CD4-positive, alpha-beta memory T cell (primary cell): ENCODE results near the gene GALNT10. TPM values are rescaled to one million over a fixed set of nuclear protein-coding genes. Genes with fewer than 3 reads are reported as not detected.

ENCODE experiments used
- CTCF ChIA-PET: fragments of 350-600 bp; sonication (Branson Sonifier 250); formaldehyde crosslinking; loops from one replicate; lab custom pipeline; 2021; ENCODE audit warnings: inconsistent platforms; ENCODE audit not compliant: partially characterized antibody; lab: Charles Lee
- POLR2A ChIA-PET: fragments of 350-600 bp; sonication (Branson Sonifier 250); formaldehyde crosslinking; loops from one replicate; lab custom pipeline; 2021; ENCODE audit not compliant: partially characterized antibody; lab: Charles Lee
- DNase-seq, 5 donors: peaks; one replicate each; pipeline versions ENCODE4 v3.0.0 to v3.0.0-alpha.2; 2020 to 2022; ENCODE audit warnings: mixed read lengths in 1 of 5
- H3K27ac ChIP-seq: one replicate; pipeline ENCODE4 v1.7.0; 2013; ENCODE audit warnings: low read depth, low read length
- H3K27me3 ChIP-seq: 2 replicates; pipeline ENCODE4 v1.7.0; 2013; ENCODE audit warnings: mild to moderate bottlenecking, low read length, moderate library complexity; ENCODE audit not compliant: insufficient read depth
- H3K36me3 ChIP-seq: 2 replicates; pipeline ENCODE4 v1.7.0; 2013; ENCODE audit warnings: mild to moderate bottlenecking, low read length, moderate library complexity; ENCODE audit not compliant: insufficient read depth
- H3K4me1 ChIP-seq: 2 replicates; pipeline ENCODE4 v1.7.0; 2013; ENCODE audit warnings: mild to moderate bottlenecking, low read length, moderate library complexity; ENCODE audit not compliant: insufficient read depth
- H3K4me3 ChIP-seq, 2 donors: one replicate each; pipeline ENCODE4 v1.7.0; 2013; ENCODE audit warnings: low read length in 2 of 2, mild to moderate bottlenecking in 1 of 2
- H3K9me3 ChIP-seq, 2 donors: one replicate each; pipeline ENCODE4 v1.7.0; 2013; ENCODE audit warnings: low read length in 2 of 2, control low read depth in 1 of 2; ENCODE audit not compliant: control insufficient read depth in 1 of 2
- H3K27ac Mint-ChIP-seq, 7 donors: one replicate each; pipeline ENCODE4 v1.8.0; 2020 to 2021; ENCODE audit warnings: mixed read lengths in 7 of 7, mild to moderate bottlenecking in 6 of 7, inconsistent platforms in 3 of 7, moderate library complexity in 3 of 7
- H3K27me3 Mint-ChIP-seq, 2 donors: one replicate each; pipeline ENCODE4 v1.8.0; 2020 to 2021; ENCODE audit warnings: mixed read lengths in 2 of 2
- H3K36me3 Mint-ChIP-seq, 2 donors: one replicate each; pipeline ENCODE4 v1.8.0; 2020 to 2021; ENCODE audit warnings: mixed read lengths in 2 of 2, inconsistent platforms in 1 of 2, mild to moderate bottlenecking in 1 of 2
- H3K4me1 Mint-ChIP-seq, 4 donors: one replicate each; pipeline ENCODE4 v1.8.0; 2020 to 2021; ENCODE audit warnings: mixed read lengths in 4 of 4, mild to moderate bottlenecking in 1 of 4
- H3K4me3 Mint-ChIP-seq, 8 donors: one replicate each; pipeline ENCODE4 v1.8.0; 2020 to 2021; ENCODE audit warnings: mixed read lengths in 8 of 8, mild to moderate bottlenecking in 7 of 8, moderate library complexity in 6 of 8, inconsistent platforms in 3 of 8
- H3K9me3 Mint-ChIP-seq, 8 donors: one replicate each; pipeline ENCODE4 v1.8.0; 2020 to 2021; ENCODE audit warnings: mixed read lengths in 8 of 8, mild to moderate bottlenecking in 5 of 8, inconsistent platforms in 3 of 8, moderate library complexity in 1 of 8
- intact Hi-C: fragments of 100-400 bp; cut with micrococcal nuclease; formaldehyde crosslinking; loops from one replicate; pipeline ENCODE4 v1.15.1; 2023
- polyA plus RNA-seq, 2 donors: library from polyadenylated mRNA; unstranded; fragments of 300-500 nt; fragmentation: Illumina TruSeq; gene quantifications; one replicate each; pipeline ENCODE4 v1.2.3, GENCODE V29; 2021
- total RNA-seq, 2 experiments: library from RNA; stranded (reverse); gene quantifications; one replicate each; pipeline ENCODE4 v1.2.3, GENCODE V29; 2021

Gene GALNT10
- total and polyA plus RNA-seq, 4 experiments from 2014 or later: 9.6 to 35.7 (median 26.8) TPM

- Mint-ChIP-seq H3K4me3 (no peak overlapping the region), H3K4me1 (peaks cover 0 to 8% (median 4%) of the 10 kb centered on the region in 4 donors), H3K27ac (no peak overlapping the region), H3K36me3 (peaks cover 42 to 44% of the 10 kb centered on the region in 2 donors), H3K27me3 (no peaks in the 10 kb centered on the region), H3K9me3 (peaks cover 0 to 2% (median 0%) of the 10 kb centered on the region in 8 donors)
- peaks cover 8% of the 10 kb centered on the region for H3K36me3 ChIP-seq
- intact Hi-C loops: no loop called here
- DNase-seq: no peak
- ChIA-PET CTCF (no interaction called here), POLR2A (no interaction called here)
- H3K4me3 ChIP-seq: no peak overlapping the region
- H3K27me3 ChIP-seq: no peaks in the 10 kb centered on the region
- H3K9me3 ChIP-seq: no peaks in the 10 kb centered on the region
- no peaks in the 10 kb centered on the region for H3K4me1 ChIP-seq
- H3K27ac ChIP-seq: no peak overlapping the region
These were observed 102.7 kb downstream of the GALNT10 start for GRCh38 chr5:154293219-154293618.

- intact Hi-C loops: no loop called here
- no peaks in the 10 kb centered on the region for H3K27me3 ChIP-seq
- H3K4me1 ChIP-seq: no peaks in the 10 kb centered on the region
- ChIA-PET CTCF (no interaction called here), POLR2A (no interaction called here)
- no peak overlapping the region for H3K4me3 Mint-ChIP-seq
- no peak overlapping the region for H3K4me3 ChIP-seq
- H3K36me3 Mint-ChIP-seq: peaks cover 60 to 66% of the 10 kb centered on the region in 2 donors
- H3K27ac ChIP-seq: no peak overlapping the region
- peaks cover 0 to 2% (median 0%) of the 10 kb centered on the region in 8 donors for H3K9me3 Mint-ChIP-seq
- no peak overlapping the region for H3K27ac Mint-ChIP-seq
- H3K4me1 Mint-ChIP-seq: peaks cover 0 to 3% (median 0%) of the 10 kb centered on the region in 4 donors
- no peaks in the 10 kb centered on the region for H3K27me3 Mint-ChIP-seq
- H3K9me3 ChIP-seq: no peaks in the 10 kb centered on the region
- H3K36me3 ChIP-seq: peaks cover 11% of the 10 kb centered on the region
- DNase-seq: no peak
These were observed 105.0 kb downstream of the GALNT10 start for GRCh38 chr5:154295551-154295950.

- POLR2A ChIA-PET: no interaction called here
- H3K4me3 Mint-ChIP-seq: no peak overlapping the region
- peaks cover 0 to 2% (median 0%) of the 10 kb centered on the region in 8 donors for H3K9me3 Mint-ChIP-seq
These were observed 106.1 kb downstream of the GALNT10 start for GRCh38 chr5:154296525-154297159.

GRCh38 chr5:154298065-154298464 is 107.5 kb downstream of the GALNT10 start:
- Histone ChIP-seq H3K27ac (no peak overlapping the region), H3K9me3 (no peaks in the 10 kb centered on the region), H3K4me1 (no peaks in the 10 kb centered on the region), H3K36me3 (peaks cover 11% of the 10 kb centered on the region), H3K27me3 (no peaks in the 10 kb centered on the region), H3K4me3 (no peak overlapping the region)
- Mint-ChIP-seq H3K27ac (no peak overlapping the region), H3K9me3 (peaks cover 0 to 2% (median under 1%) of the 10 kb centered on the region in 8 donors), H3K36me3 (peaks cover 75% of the 10 kb centered on the region in 2 donors), H3K27me3 (no peaks in the 10 kb centered on the region), H3K4me1 (no peaks in the 10 kb centered on the region), H3K4me3 (no peak overlapping the region)
- ChIA-PET CTCF (interaction anchor here (0.9 kb wide), 1 partner anchor 107 kb away, joined by 3 read pairs; no protein-coding TSS in a partner anchor), POLR2A (no interaction called here)
- DNase-seq: no peak
- intact Hi-C loops: no loop called here

More at GRCh38 chr5:154296525-154297159, 106.1 kb downstream of the GALNT10 start:
- Mint-ChIP-seq H3K27me3 (no peaks in the 10 kb centered on the region), H3K4me1 (no peaks in the 10 kb centered on the region), H3K27ac (no peak overlapping the region), H3K36me3 (peaks cover 69 to 71% of the 10 kb centered on the region in 2 donors)
- no peaks in the 10 kb centered on the region for H3K9me3 ChIP-seq
- no peaks in the 10 kb centered on the region for H3K27me3 ChIP-seq
- no peak overlapping the region for H3K27ac ChIP-seq
- no peaks in the 10 kb centered on the region for H3K4me1 ChIP-seq
- H3K4me3 ChIP-seq: no peak overlapping the region
- no peak for DNase-seq
- CTCF ChIA-PET: no interaction called here
- intact Hi-C loops: no loop called here
- peaks cover 11% of the 10 kb centered on the region for H3K36me3 ChIP-seq

GRCh38 chr5:154300207-154300883 is 109.8 kb downstream of the GALNT10 start:
- H3K36me3 Mint-ChIP-seq: peaks cover 78 to 87% of the 10 kb centered on the region in 2 donors
- no peak for DNase-seq
- intact Hi-C loops: no loop called here
- no peak overlapping the region for H3K4me3 Mint-ChIP-seq
- peaks cover 0 to 19% (median 6%) of the 10 kb centered on the region in 8 donors for H3K9me3 Mint-ChIP-seq
- no peak overlapping the region for H3K4me3 ChIP-seq
- H3K27ac Mint-ChIP-seq: no peak overlapping the region
- H3K27ac ChIP-seq: no peak overlapping the region
- H3K27me3 Mint-ChIP-seq: no peaks in the 10 kb centered on the region
- no peaks in the 10 kb centered on the region for H3K4me1 ChIP-seq
- ChIA-PET POLR2A (no interaction called here), CTCF (no interaction called here)
- H3K27me3 ChIP-seq: no peaks in the 10 kb centered on the region
- H3K4me1 Mint-ChIP-seq: no peaks in the 10 kb centered on the region
- H3K9me3 ChIP-seq: no peaks in the 10 kb centered on the region
- H3K36me3 ChIP-seq: peaks cover 7% of the 10 kb centered on the region

GRCh38 chr5:154301726-154302125 is 111.2 kb downstream of the GALNT10 start:
- no peak for DNase-seq
- Histone ChIP-seq H3K4me1 (no peaks in the 10 kb centered on the region), H3K9me3 (no peaks in the 10 kb centered on the region), H3K36me3 (peaks cover 7% of the 10 kb centered on the region), H3K4me3 (no peak overlapping the region), H3K27ac (no peak overlapping the region), H3K27me3 (no peaks in the 10 kb centered on the region)
- Mint-ChIP-seq H3K4me3 (no peak overlapping the region), H3K36me3 (peaks cover 72 to 85% of the 10 kb centered on the region in 2 donors), H3K27ac (no peak overlapping the region), H3K4me1 (peaks cover 0 to under 1% (median 0%) of the 10 kb centered on the region in 4 donors), H3K9me3 (peaks cover 0 to 19% (median 6%) of the 10 kb centered on the region in 8 donors), H3K27me3 (no peaks in the 10 kb centered on the region)
- ChIA-PET CTCF (no interaction called here), POLR2A (no interaction called here)
- intact Hi-C loops: no loop called here

- ChIA-PET CTCF (no interaction called here), POLR2A (no interaction called here)
- H3K4me1 ChIP-seq: no peaks in the 10 kb centered on the region
- intact Hi-C loops: no loop called here
- H3K9me3 ChIP-seq: no peaks in the 10 kb centered on the region
- peaks cover 0 to 2% (median 0%) of the 10 kb centered on the region in 4 donors for H3K4me1 Mint-ChIP-seq
- no peaks in the 10 kb centered on the region for H3K27me3 Mint-ChIP-seq
- no peak overlapping the region for H3K4me3 ChIP-seq
- no peak overlapping the region for H3K27ac Mint-ChIP-seq
- H3K9me3 Mint-ChIP-seq: peaks cover 0 to 19% (median 6%) of the 10 kb centered on the region in 8 donors
- H3K27me3 ChIP-seq: no peaks in the 10 kb centered on the region
- no peak for DNase-seq
- H3K27ac ChIP-seq: no peak overlapping the region
- H3K4me3 Mint-ChIP-seq: no peak overlapping the region
- peaks cover 69 to 85% of the 10 kb centered on the region in 2 donors for H3K36me3 Mint-ChIP-seq
- peaks cover 7% of the 10 kb centered on the region for H3K36me3 ChIP-seq
These were observed 111.6 kb downstream of the GALNT10 start for GRCh38 chr5:154302161-154302560.
